HG03097 (cell line): Measurements from ENCODE around the gene PNLIPRP1.

Experiments used
- ATAC-seq: cut with Tn5 transposase; IDR thresholded peaks from one replicate; pipeline ENCODE4 v1.9.1; 2021; ENCODE audit not compliant: unreplicated experiment, low FRiP score

Gene PNLIPRP1

GRCh38 chr10:116598329-116598728 lies 7.6 kb downstream of the PNLIPRP1 start:
- ATAC-seq: no peak

GRCh38 chr10:116599991-116600390 lies 9.2 kb downstream of the PNLIPRP1 start:
- ATAC-seq: no peak

- no peak for ATAC-seq
Measured at GRCh38 chr10:116602648-116603400, 12.1 kb downstream of the PNLIPRP1 start.

GRCh38 chr10:116606061-116606483 lies 15.3 kb downstream of the PNLIPRP1 start:
- ATAC-seq: no peak

GRCh38 chr10:116607336-116607735 lies 16.6 kb downstream of the PNLIPRP1 start:
- no peak for ATAC-seq

GRCh38 chr10:116608686-116609594 lies 18.2 kb downstream of the PNLIPRP1 start:
- ATAC-seq: no peak

- no peak for ATAC-seq
Measured at GRCh38 chr10:116610443-116611152, 19.8 kb downstream of the PNLIPRP1 start.

- no peak for ATAC-seq
Measured at GRCh38 chr10:116611153-116611545, 20.4 kb downstream of the PNLIPRP1 start.

GRCh38 chr10:116612107-116612769 lies 21.5 kb downstream of the PNLIPRP1 start:
- no peak for ATAC-seq

GRCh38 chr10:116613471-116613870 lies 22.7 kb downstream of the PNLIPRP1 start:
- ATAC-seq: no peak

- ATAC-seq: no peak
Measured at GRCh38 chr10:116614796-116615195, 24.0 kb downstream of the PNLIPRP1 start.

- no peak for ATAC-seq
Measured at GRCh38 chr10:116615199-116615776, 24.5 kb downstream of the PNLIPRP1 start.

- no peak for ATAC-seq
Measured at GRCh38 chr10:116620423-116621400, 30.0 kb downstream of the PNLIPRP1 start, which contains the start of gene PNLIPRP2. TSS of gene PNLIPRP2 (plus strand) at chr10:116620953.

GRCh38 chr10:116621476-116621875 lies 30.7 kb downstream of the PNLIPRP1 start:
- no peak for ATAC-seq

GRCh38 chr10:116621934-116622655 lies 31.3 kb downstream of the PNLIPRP1 start:
- no peak for ATAC-seq

- no peak for ATAC-seq
Measured at GRCh38 chr10:116625845-116626244, 35.1 kb downstream of the PNLIPRP1 start.

- no peak for ATAC-seq
Measured at GRCh38 chr10:116626815-116627214, 36.1 kb downstream of the PNLIPRP1 start.

GRCh38 chr10:116627386-116627933 lies 36.7 kb downstream of the PNLIPRP1 start:
- no peak for ATAC-seq
